K562 (cell line): ENCODE results near the gene SH3D21. TPM values are rescaled to one million over a fixed set of nuclear protein-coding genes. Genes with fewer than 3 reads are reported as not detected.

ENCODE experiments used
- ATAC-seq: fragments of 200-7000 bp; cut with Tn5 transposase; 3 replicates; pipeline ENCODE4 v1.9.1; 2020; ENCODE audit warnings: moderate library complexity
- BruUV-seq: library from RNA; stranded (reverse); fragments of 400-500 nt; replicated peaks from 2 replicates; lab custom pipeline; 2021; lab: Mats Ljungman, UMichigan
- CTCF ChIA-PET: fragments of 300-600 bp; formaldehyde crosslinking; extraction: SDS; loops from one replicate; lab custom pipeline; 2021; ENCODE audit warnings: low intra/inter-chr PET ratio; lab: Yijun Ruan, JAX
- POLR2A ChIA-PET: fragments of 300-600, 350-650 bp; sonication (Branson Sonifier 250); formaldehyde crosslinking; extraction: SDS; loops from one replicate; lab custom pipeline; 2021; ENCODE audit warnings: antibody characterized with exemption, inconsistent platforms; lab: Yijun Ruan, JAX
- DNase-seq, 4 experiments: peaks; one replicate each; pipeline versions ENCODE4 v3.0.0 to v3.0.0-alpha.2; 2011 to 2018; ENCODE audit warnings: low spot score in 3 of 4, mixed read lengths in 3 of 4; ENCODE audit errors: extremely low read depth in 1 of 4
- FAIRE-seq: peaks from 2 replicates; lab custom pipeline; 2011; peaks lifted over from hg19 to GRCh38; lab: Jason Lieb, UNC
- H2AFZ ChIP-seq: 2 replicates; pipeline ENCODE4 v1.6.0; 2011; ENCODE audit warnings: low read depth, low read length, control low read depth, inconsistent platforms
- H3K27ac ChIP-seq: fragments of 200-600 bp; 3 replicates; pipeline ENCODE4 v1.8.0; 2011; ENCODE audit warnings: low read depth, mild to moderate bottlenecking, control low read depth, inconsistent platforms, low read length, moderate library complexity, mixed read lengths; ENCODE audit errors: extremely low read depth
- H3K27me3 ChIP-seq, 2 experiments: fragments of 300-600 bp in 1 of 2; 2 replicates in 1 of 2; 3 replicates in 1 of 2; pipeline versions ENCODE4 v1.6.0 to v1.8.0; 2011; ENCODE audit warnings: inconsistent platforms in 2 of 2, low read length in 2 of 2, mild to moderate bottlenecking in 1 of 2, mixed read lengths in 1 of 2, moderate library complexity in 1 of 2; ENCODE audit not compliant: control insufficient read depth in 2 of 2, insufficient read depth in 2 of 2
- H3K36me3 ChIP-seq: fragments of 300-600 bp; 3 replicates; pipeline ENCODE4 v1.8.0; 2011; ENCODE audit warnings: mild to moderate bottlenecking, low read length, inconsistent platforms; ENCODE audit not compliant: control insufficient read depth, insufficient read depth
- H3K4me1 ChIP-seq, 2 experiments: fragments of 200-600 bp in 1 of 2; replicated peaks in 1 of 2; 2 replicates in 1 of 2; 3 replicates in 1 of 2; pipeline versions ENCODE4 v1.5.1 to v1.8.0; 2011; ENCODE audit warnings: inconsistent platforms in 2 of 2, low read length in 2 of 2, mild to moderate bottlenecking in 1 of 2, mixed read lengths in 1 of 2, moderate library complexity in 1 of 2; ENCODE audit not compliant: control insufficient read depth in 2 of 2, insufficient read depth in 2 of 2
- H3K4me2 ChIP-seq: 2 replicates; pipeline ENCODE4 v1.6.1; 2011; ENCODE audit warnings: low read length, control low read depth, inconsistent platforms, mixed read lengths; ENCODE audit not compliant: insufficient read depth
- H3K4me3 ChIP-seq: fragments of 200-600 bp; sonication (generic), shearing (Covaris generic); 2 replicates; pipeline ENCODE4 v1.5.1; 2016; ENCODE audit warnings: control low read depth, inconsistent platforms
- H3K79me2 ChIP-seq: fragments of 200-600 bp; 3 replicates; pipeline ENCODE4 v1.8.0; 2011; ENCODE audit warnings: low read length, inconsistent platforms; ENCODE audit not compliant: control insufficient read depth, insufficient read depth
- H3K9ac ChIP-seq, 2 experiments: 2 replicates each; pipeline versions ENCODE4 v1.6.0 to v1.6.1; 2011; ENCODE audit warnings: low read depth in 2 of 2, low read length in 2 of 2, control low read depth in 1 of 2, inconsistent platforms in 1 of 2, mild to moderate bottlenecking in 1 of 2, mixed read lengths in 1 of 2; ENCODE audit not compliant: insufficient read depth in 1 of 2
- H3K9me1 ChIP-seq: one replicate; pipeline ENCODE4 v1.6.0; 2011; ENCODE audit warnings: inconsistent platforms, mild to moderate bottlenecking, low read length, moderate library complexity; ENCODE audit not compliant: control insufficient read depth, insufficient read depth
- H3K9me3 ChIP-seq: replicated peaks from 2 replicates; pipeline ENCODE4 v1.5.1; 2011; ENCODE audit warnings: low read depth, low read length, inconsistent platforms; ENCODE audit not compliant: control insufficient read depth, insufficient read depth
- H4K20me1 ChIP-seq: replicated peaks from 2 replicates; pipeline ENCODE4 v1.6.1; 2011; ENCODE audit warnings: low read length, inconsistent platforms, mixed read lengths; ENCODE audit not compliant: control insufficient read depth, insufficient read depth
- MAFF ChIP-seq: IDR thresholded peaks from 2 replicates; pipeline ENCODE4 v1.6.1; 2012; ENCODE audit warnings: low read length, improper control_type of control experiment
- NFIC ChIP-seq: fragments of 450-650 bp; IDR thresholded peaks from 2 replicates; pipeline ENCODE4 v1.6.1; 2017; ENCODE audit warnings: mild to moderate bottlenecking, inconsistent platforms
- PML ChIP-seq: IDR thresholded peaks from 2 replicates; pipeline ENCODE4 v1.6.1; 2012; ENCODE audit warnings: low read length, inconsistent platforms
- WGBS: fragments of 100-300 bp; shearing (Covaris generic); methylation state at CpG from one replicate; pipeline ENCODE4 v1.1.6; 2016; ENCODE audit warnings: low coverage, mixed read lengths; ENCODE audit not compliant: insufficient coverage; ENCODE audit errors: missing lambda C conversion rate; 5-methylcytosine and 5-hydroxymethylcytosine counted together
- in situ Hi-C: fragments of 300-500 bp; cut with MboI; formaldehyde crosslinking; loops from 4 replicates; pipeline ENCODE4 v1.15.0; 2018; ENCODE audit warnings: inconsistent platforms, mixed read lengths
- intact Hi-C: fragments of 100-400 bp; cut with micrococcal nuclease; formaldehyde crosslinking; loops from 2 replicates; pipeline ENCODE4 v1.14.2; 2022
- polyA plus RNA-seq, 8 experiments: library from polyadenylated mRNA; depleted of rRNA in 4 of 8; stranded (reverse) in 5 of 8; unstranded in 3 of 8; fragments of >200 nt; fragmentation: Nextera tagmentation in 2 of 8; fragmentation: Illumina TruSeq in 1 of 8; extraction: Ambion mirVana in 2 of 8; extraction: Trizol in 1 of 8; gene quantifications; 2 replicates each; pipeline versions ENCODE4 v1.2.1 to v1.2.3, GENCODE V29; 2011 to 2014; ENCODE audit warnings: inconsistent platforms in 1 of 8, missing spikeins in 1 of 8
- total RNA-seq, 7 experiments: library from RNA; depleted of rRNA in 6 of 7; stranded (reverse); fragments of >200 nt in 6 of 7; fragmentation: Illumina TruSeq in 2 of 7; extraction: Trizol in 2 of 7; gene quantifications; 2 replicates each; pipeline versions ENCODE4 v1.2.1 to v1.2.3, GENCODE V29; 2011 to 2021; ENCODE audit warnings: low replicate concordance in 1 of 7

SH3D21 gene
- total and polyA plus RNA-seq, 9 of the 15 experiments (the other 6 are each of a cell fraction or from before 2014, with no cell fraction given) = 0.01 to 4.7 (median 1.8) TPM

DNA sequence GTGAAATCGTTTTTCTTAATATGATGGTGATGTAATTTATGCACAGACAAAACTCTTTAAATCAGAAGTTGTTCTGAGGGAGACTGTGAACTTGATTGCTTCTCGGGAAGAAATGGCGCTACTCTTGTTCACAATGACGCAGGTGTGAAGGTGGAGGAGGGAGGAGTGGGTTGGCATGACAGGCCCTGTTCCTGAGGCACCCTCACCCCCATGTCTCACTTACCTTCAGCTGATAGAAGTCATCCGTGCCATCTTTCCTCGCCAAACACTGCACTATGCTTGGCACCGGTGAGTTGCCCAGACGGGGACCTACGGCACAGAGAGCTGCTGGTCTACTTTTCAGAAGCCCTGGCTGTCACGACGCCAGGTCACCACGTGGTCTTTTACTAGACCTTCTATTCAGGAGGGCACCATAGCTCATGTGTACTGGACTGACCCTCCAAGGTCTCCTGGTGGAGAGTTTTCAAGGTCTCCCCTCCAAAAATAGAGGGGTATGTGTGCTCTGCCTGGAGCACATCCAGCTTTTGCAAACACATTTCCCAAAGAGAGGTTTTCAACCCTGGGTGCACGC, 52.4 kb downstream of the SH3D21 start:
- POLR2A ChIA-PET = interaction anchor here (0.6 to 2.9 kb wide), 4 partner anchors 8 to 33 kb away, joined by 3 to 18 read pairs (median 4); no protein-coding TSS in a partner anchor

DNA sequence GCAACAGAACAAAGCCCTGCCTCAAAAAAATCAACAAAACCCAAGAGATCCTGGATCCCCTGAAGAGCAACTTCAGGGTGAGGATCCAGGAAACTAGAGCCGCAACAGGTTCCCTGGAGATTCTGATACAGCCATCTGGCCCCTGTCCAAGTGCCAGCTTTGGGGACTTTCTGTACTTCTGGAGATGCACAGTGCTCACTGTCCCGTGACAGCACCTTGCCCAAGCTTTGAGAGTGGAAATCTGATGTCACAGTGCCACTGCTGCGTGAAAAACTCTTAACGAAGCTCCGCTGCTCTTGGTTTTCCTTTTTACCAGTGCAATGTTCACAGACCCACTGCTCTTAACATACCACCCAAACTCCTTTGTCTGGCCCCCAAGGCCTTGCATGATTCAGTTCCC, 53.2 kb downstream of the SH3D21 start:
- no peak overlapping the region for H3K4me3 ChIP-seq
- BruUV-seq = no TSS peak
- 0 out of 3 replicates have a peak, but pooled peaks cover 4% of the 10 kb centered on the region for H3K79me2 ChIP-seq
- no peak overlapping the region for H3K27ac ChIP-seq
- no peak for ATAC-seq
- TF ChIP-seq MAFF (no peak), NFIC (peak; percentile 21; the same call in 1 of the 2 replicates)
- no peak for DNase-seq
- 88% methylated on average over 5 of the region's 5 CpGs for WGBS
- FAIRE-seq = no peak
- no peak overlapping the region for H3K9ac ChIP-seq
- peaks cover 82% of the 10 kb centered on the region for H3K36me3 ChIP-seq
- H4K20me1 ChIP-seq = no peaks in the 10 kb centered on the region; the same call in 1 of the 2 replicates
- H2AFZ ChIP-seq = no peak overlapping the region
- POLR2A ChIA-PET = interaction anchor here (0.6 to 2.9 kb wide), 5 partner anchors 8 to 28 kb away, joined by 3 to 18 read pairs (median 4); no protein-coding TSS in a partner anchor
- no peak overlapping the region for H3K4me2 ChIP-seq
- no peaks in the 10 kb centered on the region for H3K9me1 ChIP-seq
- H3K27me3 ChIP-seq = no peaks in the 10 kb centered on the region
- CTCF ChIA-PET = no interaction called here
- H3K4me1 ChIP-seq = 0 out of 5 replicates have a peak, but pooled peaks cover 0 to 3% of the 10 kb centered on the region in 2 experiments
- intact Hi-C loops = no loop called here
- no peaks in the 10 kb centered on the region for H3K9me3 ChIP-seq
- in situ Hi-C loops = no loop called here

More for the DNA sequence above, 52.4 kb downstream of the SH3D21 start:
- no peak for ATAC-seq
- H3K9me1 ChIP-seq = no peaks in the 10 kb centered on the region
- no peaks in the 10 kb centered on the region for H3K9me3 ChIP-seq
- DNase-seq = no peak
- CTCF ChIA-PET = no interaction called here
- H2AFZ ChIP-seq = no peak overlapping the region
- no TSS peak for BruUV-seq
- peaks cover 86% of the 10 kb centered on the region for H3K36me3 ChIP-seq
- in situ Hi-C loops (no loop called here), intact Hi-C loops (no loop called here)
- H3K4me2 ChIP-seq = no peak overlapping the region
- H4K20me1 ChIP-seq = no peaks in the 10 kb centered on the region; the same call in 1 of the 2 replicates
- 83% methylated on average over 13 of the region's 13 CpGs for WGBS
- no peaks in the 10 kb centered on the region for H3K79me2 ChIP-seq
- no peak overlapping the region for H3K4me3 ChIP-seq
- FAIRE-seq = no peak
- H3K27ac ChIP-seq = no peak overlapping the region
- 0 out of 5 replicates have a peak, but pooled peaks cover 0 to 3% of the 10 kb centered on the region in 2 experiments for H3K4me1 ChIP-seq
- H3K9ac ChIP-seq = no peak overlapping the region
- H3K27me3 ChIP-seq = no peaks in the 10 kb centered on the region
- no peak for TF ChIP-seq PML
